GM19395 (cell line): ENCODE measurements around the gene TMEM39A.

ENCODE experiments used
- ATAC-seq: cut with Tn5 transposase; IDR thresholded peaks from one replicate; pipeline ENCODE4 v1.9.1; 2021; ENCODE audit warnings: mild to moderate bottlenecking, moderate library complexity; ENCODE audit not compliant: unreplicated experiment

Gene TMEM39A

DNA sequence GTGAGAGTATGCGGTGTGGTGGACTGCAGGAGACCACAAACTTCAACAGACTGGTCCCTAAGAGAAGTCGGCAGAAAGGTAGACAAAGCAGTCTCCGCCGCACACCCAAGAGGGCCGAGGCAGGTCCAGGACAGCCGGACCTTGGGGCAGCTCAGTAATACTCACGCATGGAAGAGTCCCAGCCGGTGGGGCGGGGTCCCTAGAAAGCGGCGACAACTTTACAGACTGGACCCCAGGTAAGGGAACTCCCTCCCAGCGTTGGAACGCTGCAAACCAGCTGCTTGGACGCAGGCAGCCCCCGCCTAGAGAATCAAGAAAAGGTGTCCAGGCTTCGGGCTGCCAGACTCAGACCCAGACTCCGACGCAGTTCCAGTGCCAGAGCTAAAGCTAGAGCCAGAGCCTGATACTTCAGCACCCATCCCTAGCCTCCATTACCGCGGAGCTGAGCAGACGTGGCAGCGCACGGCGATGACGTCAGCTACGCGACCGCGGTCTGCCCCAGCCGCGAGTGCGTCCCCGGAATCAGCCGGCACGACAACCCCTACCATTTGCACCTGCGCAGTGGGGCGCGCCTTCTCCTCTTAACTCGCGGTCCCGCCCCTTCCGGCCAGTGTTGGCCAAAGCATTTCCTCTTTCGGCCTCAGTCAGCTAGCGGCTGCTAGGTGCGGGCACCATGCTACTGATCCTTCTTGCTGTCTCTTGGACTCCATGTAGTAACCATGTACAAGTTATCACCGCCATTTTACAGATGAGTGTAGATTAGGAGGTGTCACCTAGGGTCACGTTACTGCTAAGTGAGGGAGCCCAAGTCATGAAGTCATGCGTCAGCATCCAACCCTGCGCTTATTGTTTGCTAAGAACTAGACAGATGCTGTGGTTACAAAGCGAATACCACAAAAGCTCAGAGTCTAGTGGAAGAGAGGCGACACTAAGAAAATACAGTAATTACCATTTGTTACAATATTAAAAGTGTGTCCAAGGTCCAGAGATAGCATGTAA lies at the start of gene TMEM39A:
TSS of gene TMEM39A (minus strand) at position 445 of the 999 bp plus-strand sequence. CDS start 1,541 bp downstream, outside the sequence.
- peak; percentile 92 for ATAC-seq

- ATAC-seq = no peak
Measured at GRCh38 chr3:119510690-119511089, 47.3 kb upstream of the TMEM39A start.

GRCh38 chr3:119508172-119508845 lies 44.9 kb upstream of the TMEM39A start:
- peak; percentile 63 for ATAC-seq

GRCh38 chr3:119507404-119507803 lies 44.0 kb upstream of the TMEM39A start:
- no peak for ATAC-seq

DNA sequence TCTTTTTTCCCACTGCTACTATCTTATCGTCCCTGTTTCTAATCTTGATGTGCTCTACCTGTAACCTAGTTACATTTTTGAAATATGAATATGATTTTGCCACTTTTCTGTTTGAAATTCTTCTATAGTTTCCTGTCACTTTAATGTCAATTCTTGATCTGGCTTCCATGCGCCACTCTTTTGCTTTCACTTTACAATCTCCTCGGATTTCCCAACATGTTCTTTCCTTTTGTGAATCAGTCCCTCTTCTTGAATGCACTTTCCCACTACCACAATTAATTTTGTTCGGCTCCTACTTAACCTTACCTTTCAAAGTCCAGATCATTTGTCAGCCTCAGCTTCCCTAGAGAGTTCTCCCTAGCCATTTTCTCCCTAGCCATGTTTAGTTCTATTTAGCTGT lies 43.2 kb upstream of the TMEM39A start:
- ATAC-seq = no peak

DNA sequence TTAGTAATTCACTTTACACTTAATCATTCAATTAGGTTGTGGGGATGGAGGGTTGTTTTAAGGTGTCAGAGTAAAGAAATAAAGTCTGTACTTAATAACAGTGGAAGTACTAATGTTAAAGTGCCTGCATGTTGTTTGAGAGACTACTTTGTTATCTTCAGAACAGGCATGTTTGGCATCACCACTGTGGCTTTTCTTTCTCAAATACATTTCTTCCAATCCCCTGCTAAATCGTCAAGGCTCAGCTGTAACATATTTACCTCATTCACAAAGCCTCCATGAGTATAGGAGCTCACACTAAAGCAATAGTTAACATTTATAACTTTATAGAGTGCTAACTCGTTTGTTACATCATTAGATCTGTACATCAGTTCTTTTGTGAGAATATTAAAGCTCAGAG lies 37.5 kb upstream of the TMEM39A start:
- ATAC-seq = no peak

- no peak for ATAC-seq
Measured at GRCh38 chr3:119500265-119500664, 36.9 kb upstream of the TMEM39A start.

DNA sequence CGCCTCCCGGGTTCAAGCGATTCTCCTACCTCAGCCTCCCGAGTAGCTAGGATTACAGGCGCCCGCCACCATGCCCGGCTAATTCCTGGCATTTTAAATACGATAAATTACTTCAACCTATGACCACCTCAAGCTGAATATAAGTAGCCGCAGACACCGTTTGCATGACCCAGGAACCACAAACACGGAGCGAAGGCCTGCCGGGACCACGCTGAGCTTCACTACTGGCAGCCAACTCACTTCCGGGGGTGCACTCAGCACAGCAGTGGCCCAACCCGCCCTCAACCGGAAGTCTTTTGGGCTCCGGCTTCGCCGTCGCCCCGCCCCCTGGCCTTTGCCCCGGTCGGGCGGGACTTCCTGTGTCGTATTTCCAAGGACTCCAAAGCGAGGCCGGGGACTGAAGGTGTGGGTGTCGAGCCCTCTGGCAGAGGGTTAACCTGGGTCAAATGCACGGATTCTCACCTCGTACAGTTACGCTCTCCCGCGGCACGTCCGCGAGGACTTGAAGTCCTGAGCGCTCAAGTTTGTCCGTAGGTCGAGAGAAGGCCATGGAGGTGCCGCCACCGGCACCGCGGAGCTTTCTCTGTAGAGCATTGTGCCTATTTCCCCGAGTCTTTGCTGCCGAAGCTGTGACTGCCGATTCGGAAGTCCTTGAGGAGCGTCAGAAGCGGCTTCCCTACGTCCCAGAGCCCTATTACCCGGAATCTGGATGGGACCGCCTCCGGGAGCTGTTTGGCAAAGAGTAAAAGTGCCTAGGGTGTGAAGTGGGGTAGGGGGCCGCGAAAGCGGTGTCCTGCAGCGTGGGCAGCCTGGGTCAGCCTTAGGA lies 35.0 kb upstream of the TMEM39A start, which contains the start of gene TIMMDC1:
TSS of gene TIMMDC1 (plus strand) at position 362 of the 826 bp plus-strand sequence. CDS start at position 549, 187 bp downstream.
- ATAC-seq = peak; percentile 97

DNA sequence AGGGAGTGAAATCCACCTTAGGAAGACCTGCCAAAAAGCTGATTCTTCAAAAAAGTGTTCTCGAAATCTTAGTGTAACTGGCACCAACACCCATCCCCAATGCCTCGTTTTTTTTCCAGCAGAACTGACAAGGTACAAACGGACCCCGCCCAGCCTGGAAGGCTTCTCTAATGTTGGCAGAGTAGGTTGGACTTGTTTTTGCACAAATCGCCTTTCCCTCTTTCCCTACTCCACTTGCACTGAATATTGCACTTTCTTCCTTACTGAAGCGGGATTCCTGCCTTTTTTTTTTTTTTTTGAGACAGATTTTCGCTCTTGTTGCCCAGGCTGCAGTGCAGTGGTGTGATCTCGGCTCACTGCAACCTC lies 34.4 kb upstream of the TMEM39A start:
- peak; percentile 40 for ATAC-seq

- no peak for ATAC-seq
Measured at GRCh38 chr3:119494597-119494996, 31.2 kb upstream of the TMEM39A start.

DNA sequence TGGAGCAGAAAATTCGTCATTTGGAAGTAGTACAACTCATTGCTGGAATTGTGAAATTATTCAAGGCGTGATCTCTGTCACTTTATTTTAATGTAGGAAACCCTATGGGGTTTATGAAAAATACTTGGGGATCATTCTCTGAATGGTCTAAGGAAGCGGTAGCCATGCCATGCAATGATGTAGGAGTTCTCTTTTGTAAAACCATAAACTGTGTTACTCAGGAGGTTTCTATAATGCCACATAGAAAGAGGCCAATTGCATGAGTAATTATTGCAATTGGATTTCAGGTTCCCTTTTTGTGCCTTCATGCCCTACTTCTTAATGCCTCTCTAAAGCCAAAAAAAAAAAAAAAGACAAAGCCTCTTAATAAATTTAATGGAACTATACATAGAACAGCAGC lies 29.4 kb upstream of the TMEM39A start:
- no peak for ATAC-seq

GRCh38 chr3:119492128-119492527 lies 28.7 kb upstream of the TMEM39A start:
- ATAC-seq = no peak

GRCh38 chr3:119490153-119490552 lies 26.7 kb upstream of the TMEM39A start:
- ATAC-seq = no peak

DNA sequence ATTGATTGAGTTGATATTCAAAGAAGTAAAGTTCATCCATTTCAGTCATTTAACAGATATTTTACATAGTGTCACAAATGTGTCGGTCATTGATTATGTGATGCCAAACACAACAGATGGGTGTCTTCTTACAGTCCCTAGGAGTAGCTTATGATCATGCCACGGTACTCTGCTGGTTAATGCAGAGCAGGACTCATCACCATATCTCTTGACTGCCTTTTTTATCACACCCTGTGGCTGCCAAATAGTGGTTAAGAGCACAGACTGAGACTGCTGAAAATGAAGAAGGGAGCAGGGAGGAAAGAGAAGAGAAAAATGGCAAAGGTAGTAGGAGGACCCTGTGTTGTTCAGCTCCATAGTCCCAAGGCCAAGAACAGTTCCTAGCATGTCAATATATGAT lies 22.1 kb upstream of the TMEM39A start:
- ATAC-seq = no peak

DNA sequence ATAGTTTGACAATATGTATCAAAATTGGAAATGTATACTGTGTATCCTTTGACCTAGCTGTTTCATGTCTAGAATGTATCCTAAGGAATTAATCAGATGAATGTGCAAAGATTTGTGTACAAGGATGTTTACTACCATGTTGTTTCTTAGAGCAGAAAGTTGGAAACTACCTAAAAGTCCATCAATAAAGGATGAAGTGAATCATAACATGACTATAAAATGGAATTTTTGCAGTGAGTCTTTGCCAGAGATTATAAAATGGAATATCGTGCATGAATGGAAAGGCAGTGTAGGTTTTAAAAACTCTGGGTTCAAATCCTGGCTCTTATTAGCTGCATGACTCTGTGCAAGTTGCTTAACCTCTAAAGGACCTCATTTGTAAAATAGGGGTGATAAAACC lies 19.7 kb upstream of the TMEM39A start:
- ATAC-seq = no peak

DNA sequence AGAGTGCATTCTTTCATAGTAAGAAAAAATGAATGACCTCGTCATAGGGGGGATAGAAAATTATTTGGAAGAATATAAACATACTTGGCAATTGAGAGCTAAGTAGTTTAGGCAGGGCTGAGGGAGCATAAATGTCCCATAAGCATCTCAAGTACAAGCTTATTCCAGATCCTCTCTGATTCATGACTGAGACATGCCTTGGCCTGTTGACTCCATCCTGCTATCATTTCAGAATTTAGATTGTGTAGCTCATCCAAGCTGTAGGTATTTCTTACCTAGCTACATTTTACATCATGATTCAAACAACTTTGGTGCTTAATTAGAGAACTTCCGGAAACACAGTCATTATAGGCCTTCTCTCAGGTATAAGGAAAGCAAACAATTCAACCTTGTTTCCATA lies 17.7 kb upstream of the TMEM39A start:
- ATAC-seq = no peak

DNA sequence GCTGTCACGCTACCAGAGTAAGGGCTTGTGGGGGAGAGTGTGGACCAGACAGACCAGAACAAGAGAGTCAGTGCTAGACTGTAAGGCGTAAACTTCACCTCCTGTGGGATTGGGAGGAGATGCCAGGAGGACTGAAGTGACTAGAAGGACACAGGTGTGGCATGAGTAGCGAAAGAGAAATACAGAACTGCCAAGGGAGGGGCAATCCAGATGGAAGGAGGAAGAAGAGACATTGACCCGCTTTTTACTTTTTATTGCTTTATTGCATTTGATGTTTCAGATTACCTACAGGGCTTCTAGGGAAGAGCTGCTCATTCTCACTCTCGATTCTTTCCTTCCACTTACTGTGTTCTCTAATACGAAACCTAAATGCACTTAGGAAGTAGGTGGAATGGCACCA lies 7.5 kb upstream of the TMEM39A start:
- no peak for ATAC-seq

DNA sequence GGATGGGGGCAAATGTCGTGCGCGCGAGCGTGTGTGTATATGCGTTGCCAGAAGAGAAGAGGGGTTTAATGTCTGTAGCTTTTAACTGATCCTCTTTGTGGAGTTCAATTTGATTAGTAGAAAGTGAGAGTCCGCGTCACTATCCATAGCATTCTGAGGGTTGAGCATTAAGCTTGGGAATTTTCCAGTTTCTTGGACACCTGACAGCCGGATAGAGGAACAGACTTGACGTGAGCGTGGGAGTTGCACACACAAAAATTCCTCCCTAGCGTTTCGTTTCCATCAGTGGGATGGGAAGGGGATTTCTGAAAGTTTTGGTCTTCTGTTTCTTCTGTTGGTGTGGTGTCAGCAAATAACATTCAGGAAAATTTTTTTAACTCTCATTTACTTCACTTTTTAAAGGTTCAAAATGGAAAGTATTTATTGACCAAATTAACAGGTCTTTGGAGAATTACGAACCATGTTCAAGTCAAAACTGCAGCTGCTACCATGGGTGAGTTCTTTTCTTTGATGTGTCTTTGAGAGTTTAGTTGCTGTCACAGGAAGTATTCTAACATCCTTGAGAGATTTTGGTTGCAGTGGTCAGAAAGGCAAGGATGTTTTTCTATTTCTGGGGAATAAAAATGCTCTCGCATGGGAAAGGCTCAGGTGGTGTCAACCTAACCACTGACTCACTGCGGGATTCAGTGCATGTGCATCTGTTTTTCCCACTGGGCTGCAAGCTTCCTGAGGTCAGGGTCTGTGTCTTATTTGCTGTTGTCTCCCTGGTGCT lies 6.2 kb upstream of the TMEM39A start:
- ATAC-seq = no peak

GRCh38 chr3:119468041-119468440 lies 4.6 kb upstream of the TMEM39A start:
- ATAC-seq = no peak

GRCh38 chr3:119457246-119457645 lies 6.2 kb downstream of the TMEM39A start:
- no peak for ATAC-seq
